Stimulated activated CD4-positive, alpha-beta T cell treated with anti-CD3 and anti-CD28 coated beads, Interleukin-1b, Interleukin-23, amount 100 ng/mL, for 1 hour (primary cell): Measurements from ENCODE around the gene EIF2S3B.

Experiments
- DNase-seq, 2 donors: peaks; one replicate each; pipeline ENCODE4 v3.0.0-alpha.2; 2020; ENCODE audit warnings: low read depth in 2 of 2

Gene EIF2S3B

DNA sequence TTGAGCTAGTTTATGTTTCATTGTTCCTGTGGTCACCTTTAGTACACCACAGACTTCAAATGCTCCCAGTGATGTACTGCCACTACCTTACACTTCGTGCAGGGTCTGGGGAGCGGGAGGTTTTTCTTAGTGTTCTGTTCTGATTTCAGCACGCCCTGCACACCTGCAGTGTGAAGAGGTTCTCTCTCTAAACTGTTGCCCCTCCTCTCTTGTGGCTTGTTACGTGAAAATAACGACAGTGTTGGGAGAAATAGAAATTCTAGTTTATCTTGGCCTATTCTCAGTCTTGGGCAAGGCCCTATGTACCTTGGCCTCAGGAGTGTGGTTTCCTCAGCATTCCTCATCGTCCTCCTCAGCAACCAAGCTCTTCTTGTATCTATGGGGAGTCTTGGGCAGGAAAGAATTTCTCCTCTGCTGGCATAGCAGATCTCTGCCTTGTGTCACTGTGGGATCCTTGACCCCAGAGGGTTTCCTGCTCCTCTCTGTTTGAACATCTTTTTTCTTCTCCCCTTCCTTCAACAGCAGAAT lies 48.6 kb downstream of the EIF2S3B start:
- no peak for DNase-seq

DNA sequence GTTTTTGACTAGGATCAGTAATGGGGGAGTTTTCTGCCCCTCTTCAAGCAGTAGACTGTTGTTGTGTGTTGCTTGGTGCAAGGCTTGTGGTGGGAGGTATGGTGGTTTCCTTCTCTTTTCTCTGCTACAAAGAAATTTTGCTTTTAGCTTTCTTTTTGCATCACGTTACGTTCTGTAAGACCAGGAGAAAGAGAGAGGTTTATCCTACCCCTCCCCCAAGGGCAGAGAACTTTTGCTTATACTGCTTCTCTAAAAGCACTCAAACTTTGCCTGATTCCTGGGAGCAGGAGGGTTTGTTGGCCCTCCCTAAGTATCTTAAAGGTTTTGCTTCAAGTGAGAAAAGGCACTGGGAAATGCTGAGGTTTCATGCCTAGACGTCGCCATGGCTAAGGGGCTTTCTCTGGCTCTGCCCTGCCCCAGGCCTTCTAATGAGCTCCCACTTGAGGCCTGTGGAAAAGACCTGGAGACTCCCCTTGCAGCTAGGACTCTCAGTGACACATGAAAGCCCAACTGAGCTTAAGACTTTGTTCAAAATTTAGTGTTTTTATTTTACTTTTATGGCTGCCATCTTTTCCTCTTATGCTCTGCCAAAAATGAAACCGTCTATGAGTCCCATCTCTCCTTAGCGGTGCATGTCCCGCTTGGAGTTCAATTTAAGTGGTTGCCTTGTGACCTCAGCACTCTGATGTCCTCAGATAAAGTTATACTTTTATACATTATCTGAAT lies 49.2 kb downstream of the EIF2S3B start:
- DNase-seq = no peak

DNA sequence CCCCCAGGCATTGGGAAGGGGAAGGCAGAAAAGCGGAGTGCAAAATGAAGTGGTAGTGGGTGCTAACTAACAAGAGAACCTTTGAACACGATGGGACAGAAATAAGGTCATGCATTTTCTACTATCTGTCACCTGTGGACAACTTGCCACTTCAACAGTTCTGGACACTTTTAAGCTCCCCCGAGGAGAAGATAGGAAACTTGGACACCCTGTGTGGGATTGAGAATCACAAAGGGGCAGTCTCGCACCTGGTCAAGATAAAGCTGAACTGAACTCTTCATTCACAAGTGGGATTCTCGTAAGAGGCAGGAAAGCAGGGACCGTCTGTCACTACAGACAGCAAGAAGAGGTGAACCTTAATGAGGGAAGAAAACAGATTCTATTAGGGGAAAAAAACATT lies 51.6 kb downstream of the EIF2S3B start:
- no peak for DNase-seq

DNA sequence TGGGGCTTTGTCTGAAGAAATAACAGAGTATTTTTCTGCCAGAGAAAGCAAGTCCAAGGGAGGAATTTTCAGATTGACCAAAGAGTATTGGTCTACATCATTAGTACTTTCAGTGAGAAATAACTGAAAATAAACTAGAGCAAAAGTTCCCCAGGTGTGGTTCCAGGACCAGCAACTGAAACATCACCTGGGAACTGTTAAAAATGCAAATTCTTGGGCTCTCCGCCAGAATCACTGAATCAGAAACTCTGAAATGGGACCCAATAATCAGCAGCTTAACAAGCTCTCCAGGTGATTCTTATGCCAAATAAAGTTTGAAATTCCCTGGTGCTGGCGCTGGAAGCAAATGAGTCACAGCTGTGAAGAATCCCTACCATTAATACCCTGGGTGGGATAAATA lies 52.1 kb downstream of the EIF2S3B start:
- DNase-seq = no peak
